NCI-H460 (cell line): ENCODE measurements around the gene MMGT1. TPM values are rescaled to one million over a fixed set of nuclear protein-coding genes. Genes with fewer than 3 reads are reported as not detected.
"Not testable (repeated sequence)": the region's sequence is repeated elsewhere in the genome, so short reads cannot be mapped to it uniquely, and the experiment has no call there.

Experiments used
- DNase-seq: peaks from one replicate; pipeline ENCODE4 v3.0.0-alpha.2; 2016; ENCODE audit warnings: low read depth; ENCODE audit errors: extremely low read depth
- total RNA-seq: library from RNA; depleted of rRNA; stranded (reverse); fragments of >200 nt; shearing (Covaris generic); gene quantifications from 2 replicates; pipeline ENCODE4 v1.2.3, GENCODE V29; 2014; rRNA removed

Gene MMGT1
- total RNA-seq, 1 experiment from 2014 or later, result 39.2 TPM

DNA sequence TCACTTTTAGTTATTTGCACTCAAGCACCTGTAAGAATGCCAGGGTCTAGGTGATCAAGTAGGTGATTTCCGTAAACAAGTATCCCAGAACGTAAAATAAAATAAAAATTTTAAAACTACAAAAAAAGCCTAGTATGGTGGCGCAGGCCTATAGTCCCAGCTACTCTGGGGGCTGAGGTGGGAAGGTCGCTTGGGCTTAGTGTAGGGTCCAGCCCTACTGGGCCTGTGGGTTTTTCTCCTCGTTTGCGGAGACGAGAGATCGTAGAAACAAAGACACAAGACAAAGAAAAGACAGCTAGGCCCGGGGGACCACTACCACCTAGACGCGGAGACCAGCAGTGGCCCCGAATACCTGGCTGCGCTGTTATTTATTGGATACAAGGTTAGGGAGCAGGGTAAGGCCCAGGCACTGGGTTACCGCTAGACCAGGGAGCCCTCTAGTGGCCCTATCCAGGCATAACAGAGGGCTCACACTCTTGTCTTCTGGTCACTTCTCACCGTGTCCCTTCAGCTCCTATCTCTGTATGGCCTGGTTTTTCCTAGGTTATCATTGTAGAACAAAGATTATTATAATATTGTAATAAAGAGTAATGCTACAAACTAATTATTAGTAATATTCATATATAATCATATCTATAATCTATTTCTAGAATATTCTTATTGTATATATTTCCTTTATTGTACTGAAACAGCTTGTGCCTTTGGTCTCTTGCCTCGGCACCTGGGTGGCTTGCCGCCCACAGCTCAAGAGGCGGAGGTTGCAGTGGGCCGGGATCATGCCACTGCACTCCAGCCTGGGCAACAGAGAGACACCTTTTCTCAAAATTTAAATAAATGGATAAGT lies 41.9 kb downstream of the MMGT1 start:
- peak; percentile 39 for DNase-seq

DNA sequence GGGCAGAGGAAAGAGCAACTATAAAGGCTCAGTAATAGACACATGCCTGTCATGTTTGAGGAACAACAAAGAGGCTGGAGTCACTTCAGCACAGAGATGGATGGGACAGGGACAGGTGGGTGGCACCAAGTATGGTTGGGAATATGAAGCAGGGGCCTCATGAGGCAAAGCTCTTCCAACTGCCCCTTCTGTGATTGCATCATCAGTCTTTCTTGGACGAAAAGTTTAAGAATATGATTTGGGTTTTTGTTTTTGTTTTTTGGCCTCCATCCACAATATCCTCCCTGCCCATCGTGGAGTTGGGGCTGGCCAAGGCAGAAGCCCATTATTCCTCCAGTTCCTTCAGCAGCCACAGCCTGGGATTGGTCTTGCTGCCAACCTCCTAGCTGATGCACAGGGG lies 45.9 kb downstream of the MMGT1 start:
- DNase-seq, result no peak

DNA sequence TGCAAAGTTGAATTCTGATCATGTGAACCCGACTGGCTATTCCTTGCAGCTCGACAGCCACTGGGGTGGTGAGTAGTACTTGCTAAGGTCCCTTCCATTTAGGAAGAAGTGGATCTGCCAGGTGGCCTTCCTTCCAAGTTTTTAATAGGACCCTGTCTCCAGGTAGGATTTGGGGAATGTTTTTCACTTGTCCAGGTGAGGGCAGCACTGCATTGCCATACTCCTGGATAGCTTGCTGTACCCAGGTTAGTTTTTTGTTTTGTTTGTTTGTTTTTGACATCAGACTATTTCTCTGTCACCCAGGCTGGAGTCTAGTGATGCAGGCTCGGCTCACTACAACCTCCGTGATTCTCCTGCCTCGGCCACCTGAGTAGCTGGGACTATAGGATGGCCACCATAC lies 50.4 kb downstream of the MMGT1 start:
- peak; percentile 8 for DNase-seq

DNA sequence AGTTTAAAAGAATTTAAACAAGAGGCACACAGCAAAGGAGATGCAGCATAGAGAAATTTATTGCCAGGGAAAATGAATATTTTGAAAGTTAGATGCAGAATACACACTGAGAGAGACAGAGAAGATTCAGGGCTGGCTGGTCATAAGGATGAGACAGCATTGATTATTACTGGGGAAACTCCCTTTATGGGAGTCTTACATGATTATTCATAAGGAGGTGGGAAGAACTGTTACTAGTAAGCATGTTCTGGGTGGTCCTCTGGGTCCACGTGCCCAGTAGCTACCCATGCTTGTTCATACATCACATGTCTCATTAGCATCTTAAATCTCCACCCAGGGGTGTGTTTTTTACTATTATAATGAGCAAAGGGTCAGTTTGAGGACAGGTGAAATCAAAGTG lies 53.3 kb downstream of the MMGT1 start:
- not testable (repeated sequence) for DNase-seq

DNA sequence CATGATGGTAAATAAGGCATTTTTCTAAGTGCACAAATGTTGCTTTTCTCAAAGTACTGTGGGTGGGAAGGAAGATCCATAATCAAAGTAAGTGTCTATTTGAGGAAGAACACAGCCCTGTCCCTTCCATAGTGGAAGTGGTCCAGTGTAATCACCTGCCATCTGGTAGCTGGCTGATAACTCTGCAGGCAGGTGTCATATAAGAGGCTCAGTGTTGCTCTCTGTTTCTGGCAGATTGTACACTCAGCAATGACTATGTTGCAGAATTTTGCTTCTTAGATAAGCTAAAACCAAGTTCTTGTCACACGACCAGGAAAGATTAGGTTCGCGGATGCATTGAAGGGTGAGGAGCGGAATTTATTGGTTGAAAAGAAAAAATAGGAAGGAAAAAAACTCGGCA lies 59.4 kb downstream of the MMGT1 start:
- DNase-seq, result no peak

Other genes with a start within 250 kb of the MMGT1 start
- not detected in 2 replicates for gene CT45A3, start 205.8 kb downstream of the MMGT1 start, total RNA-seq
- not detected in 2 replicates for gene CT45A5, start 188.5 kb downstream of the MMGT1 start, total RNA-seq
- not detected in 2 replicates for gene CT45A6, start 171.2 kb downstream of the MMGT1 start, total RNA-seq
- gene CT45A2, start 154.0 kb downstream of the MMGT1 start, total RNA-seq, result not detected in 2 replicates
- gene CT45A7, start 136.7 kb downstream of the MMGT1 start, total RNA-seq, result 0.22 TPM in 1 of 2 replicates, not detected in the other
- gene CT45A8, start 119.5 kb downstream of the MMGT1 start, total RNA-seq, result not detected in 2 replicates
- gene CT45A9, start 102.2 kb downstream of the MMGT1 start, total RNA-seq, result not detected in 2 replicates
- gene CT45A10, start 80.5 kb downstream of the MMGT1 start, total RNA-seq, result not detected in 2 replicates
- gene SAGE1, start 80.3 kb downstream of the MMGT1 start, total RNA-seq, result not detected in 2 replicates
- gene SLC9A6, start 11.4 kb upstream of the MMGT1 start, total RNA-seq, result 15.4 and 18.0 TPM in 2 replicates
- 14.1 and 15.8 TPM in 2 replicates for gene FHL1, start 173.5 kb upstream of the MMGT1 start, total RNA-seq